Calu3 (cell line): ENCODE data around the gene DNAJC27. TPM values are rescaled to one million over a fixed set of nuclear protein-coding genes. Genes with fewer than 3 reads are reported as not detected.

Source experiments
- BruUV-seq: library from RNA; stranded (reverse); fragments of 400-500 nt; replicated peaks from 2 replicates; lab custom pipeline; 2021; lab: Mats Ljungman, UMichigan
- CTCF ChIA-PET: fragments of 300-600 bp; sonication (Branson Sonifier 250); formaldehyde crosslinking; loops from one replicate; lab custom pipeline; 2022; ENCODE audit warnings: antibody characterized with exemption; lab: Charles Lee
- DNase-seq: peaks from one replicate; pipeline ENCODE4 v3.0.0; 2022
- H3K27ac Mint-ChIP-seq: one replicate; pipeline ENCODE4 v1.8.0; 2022; ENCODE audit warnings: mixed read lengths; ENCODE audit not compliant: unreplicated experiment
- H3K27me3 Mint-ChIP-seq: one replicate; pipeline ENCODE4 v1.8.0; 2022; ENCODE audit warnings: mixed read lengths; ENCODE audit not compliant: unreplicated experiment
- H3K36me3 Mint-ChIP-seq: one replicate; pipeline ENCODE4 v1.8.0; 2022; ENCODE audit warnings: mild to moderate bottlenecking, moderate library complexity, mixed read lengths; ENCODE audit not compliant: insufficient read depth, unreplicated experiment
- H3K4me1 Mint-ChIP-seq: one replicate; pipeline ENCODE4 v1.8.0; 2022; ENCODE audit warnings: mild to moderate bottlenecking, low read depth, mixed read lengths; ENCODE audit not compliant: unreplicated experiment
- H3K4me3 Mint-ChIP-seq: one replicate; pipeline ENCODE4 v1.8.0; 2022; ENCODE audit warnings: mild to moderate bottlenecking, low read depth, moderate library complexity, mixed read lengths; ENCODE audit not compliant: unreplicated experiment
- H3K9me3 Mint-ChIP-seq: one replicate; pipeline ENCODE4 v1.8.0; 2022; ENCODE audit warnings: low read depth, mixed read lengths; ENCODE audit not compliant: unreplicated experiment
- CTCF ChIP-seq: fragments of 200-600 bp; IDR thresholded peaks from one replicate; pipeline ENCODE4 v1.8.0; 2022; ENCODE audit warnings: antibody characterized with exemption; ENCODE audit not compliant: unreplicated experiment
- intact Hi-C: fragments of 100-400 bp; cut with micrococcal nuclease; formaldehyde crosslinking; loops from one replicate; pipeline ENCODE4 v1.10.0; 2022; ENCODE audit not compliant: unreplicated experiment
- total RNA-seq: library from RNA; stranded (reverse); gene quantifications from 2 replicates; pipeline ENCODE4 v1.2.3, GENCODE V29; 2022

Gene DNAJC27
- total RNA-seq, 1 experiment from 2014 or later, result 4.6 TPM

DNA sequence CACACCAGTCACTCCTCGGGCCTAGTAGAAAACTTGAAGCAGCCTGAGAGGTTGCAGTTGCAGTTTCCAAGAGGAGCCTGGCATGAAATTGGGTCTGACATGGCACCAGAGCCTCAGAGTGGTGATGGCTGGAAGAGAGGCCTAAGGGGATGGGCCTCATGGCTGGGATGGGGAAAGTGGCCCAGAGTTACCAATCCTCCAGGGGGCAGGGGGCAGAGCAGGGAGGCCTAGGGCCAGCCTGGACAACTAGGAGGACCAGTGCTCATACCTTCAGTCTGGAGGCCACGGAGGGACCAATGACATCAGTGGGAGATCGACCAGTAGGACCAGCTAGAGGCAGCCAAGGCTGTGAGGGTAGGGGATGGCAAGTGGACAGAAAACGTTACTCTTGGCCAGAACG, 36.6 kb downstream of the DNAJC27 start:
- BruUV-seq, result no TSS peak
- no peak overlapping the region for H3K27ac Mint-ChIP-seq
- H3K4me1 Mint-ChIP-seq, result no peaks in the 10 kb centered on the region
- intact Hi-C loops, result no loop called here
- no peak for DNase-seq
- H3K9me3 Mint-ChIP-seq, result no peaks in the 10 kb centered on the region
- peaks cover 8% of the 10 kb centered on the region for H3K27me3 Mint-ChIP-seq
- TF ChIP-seq CTCF, result no peak
- no peak overlapping the region for H3K4me3 Mint-ChIP-seq
- CTCF ChIA-PET, result interaction anchor here (0.6 kb wide), 1 partner anchor 34 kb away, joined by 4 read pairs; no protein-coding TSS in a partner anchor
- H3K36me3 Mint-ChIP-seq, result no peaks in the 10 kb centered on the region

- Mint-ChIP-seq H3K27me3 (peaks cover 8% of the 10 kb centered on the region), H3K4me1 (no peaks in the 10 kb centered on the region), H3K4me3 (no peak overlapping the region), H3K9me3 (no peaks in the 10 kb centered on the region), H3K27ac (no peak overlapping the region), H3K36me3 (no peaks in the 10 kb centered on the region)
- TF ChIP-seq CTCF, result no peak
- DNase-seq, result no peak
- intact Hi-C loops, result no loop called here
- BruUV-seq, result no TSS peak
- CTCF ChIA-PET, result no interaction called here
These were observed 39.0 kb downstream of the DNAJC27 start for GRCh38 chr2:24932715-24933114.

- H3K9me3 Mint-ChIP-seq, result no peaks in the 10 kb centered on the region
- H3K27ac Mint-ChIP-seq, result no peak overlapping the region
- no peak for DNase-seq
- no peak overlapping the region for H3K4me3 Mint-ChIP-seq
- TF ChIP-seq CTCF, result no peak
- H3K36me3 Mint-ChIP-seq, result no peaks in the 10 kb centered on the region
- no peaks in the 10 kb centered on the region for H3K4me1 Mint-ChIP-seq
- BruUV-seq, result no TSS peak
- peaks cover 8% of the 10 kb centered on the region for H3K27me3 Mint-ChIP-seq
- CTCF ChIA-PET, result interaction anchor here (0.5 to 0.7 kb wide), 2 partner anchors 9 to 1460 kb away, joined by 3 read pairs; no protein-coding TSS in a partner anchor
- intact Hi-C loops, result no loop called here
These were observed 41.0 kb downstream of the DNAJC27 start for GRCh38 chr2:24930768-24931167.

DNA sequence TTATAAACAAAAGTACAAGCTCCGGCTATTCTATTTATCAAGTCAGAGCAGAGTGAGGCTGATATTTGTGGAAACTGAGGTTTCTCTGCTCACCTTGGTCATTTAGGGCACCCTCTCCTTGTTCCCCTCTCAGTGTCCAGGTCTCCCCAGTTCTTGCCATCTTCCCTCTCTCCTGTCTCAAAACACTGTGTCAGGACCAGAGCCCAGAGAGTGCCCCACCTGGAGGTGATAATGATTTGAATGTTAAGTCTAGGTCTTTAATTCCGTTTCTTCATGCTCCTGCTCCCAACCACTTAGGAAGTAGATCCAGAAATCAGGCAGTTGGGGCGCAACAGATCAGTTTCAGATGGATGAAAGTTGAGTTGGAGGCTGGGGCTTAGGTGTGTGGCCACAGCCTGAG, 42.5 kb downstream of the DNAJC27 start:
- no TSS peak for BruUV-seq

More for the DNA sequence above, 42.5 kb downstream of the DNAJC27 start:
- Mint-ChIP-seq H3K36me3 (no peaks in the 10 kb centered on the region), H3K27ac (no peak overlapping the region), H3K27me3 (peaks cover 8% of the 10 kb centered on the region), H3K9me3 (no peaks in the 10 kb centered on the region), H3K4me3 (no peak overlapping the region), H3K4me1 (no peaks in the 10 kb centered on the region)
- intact Hi-C loops, result no loop called here
- no peak for TF ChIP-seq CTCF
- CTCF ChIA-PET, result interaction anchor here (0.7 kb wide), 1 partner anchor 677 kb away, joined by 3 read pairs; no protein-coding TSS in a partner anchor
- no peak for DNase-seq
